Hepatocyte (in vitro differentiated cells): ENCODE measurements around the gene CTNNAL1.

Experiments used
- EZH2 ChIP-seq: fragments of 200-600 bp; sonication (generic); IDR thresholded peaks from 2 replicates; pipeline ENCODE4 v1.6.1; 2016; ENCODE audit warnings: antibody characterized with exemption, mild to moderate bottlenecking, borderline replicate concordance
- EZH2phosphoT487 ChIP-seq: fragments of 200-600 bp; sonication (generic); IDR thresholded peaks from one replicate; pipeline ENCODE4 v1.6.1; 2018; ENCODE audit warnings: antibody characterized with exemption, mild to moderate bottlenecking, low read depth, moderate library complexity; ENCODE audit not compliant: unreplicated experiment, severe bottlenecking
- TF ChIP-seq, protein P1 (sequence below): fragments of 200-600 bp; sonication (generic); IDR thresholded peaks from 2 replicates; pipeline ENCODE4 v1.5.1; 2016; ENCODE audit warnings: antibody characterized with exemption, mild to moderate bottlenecking; ENCODE audit not compliant: poor library complexity

DNA sequence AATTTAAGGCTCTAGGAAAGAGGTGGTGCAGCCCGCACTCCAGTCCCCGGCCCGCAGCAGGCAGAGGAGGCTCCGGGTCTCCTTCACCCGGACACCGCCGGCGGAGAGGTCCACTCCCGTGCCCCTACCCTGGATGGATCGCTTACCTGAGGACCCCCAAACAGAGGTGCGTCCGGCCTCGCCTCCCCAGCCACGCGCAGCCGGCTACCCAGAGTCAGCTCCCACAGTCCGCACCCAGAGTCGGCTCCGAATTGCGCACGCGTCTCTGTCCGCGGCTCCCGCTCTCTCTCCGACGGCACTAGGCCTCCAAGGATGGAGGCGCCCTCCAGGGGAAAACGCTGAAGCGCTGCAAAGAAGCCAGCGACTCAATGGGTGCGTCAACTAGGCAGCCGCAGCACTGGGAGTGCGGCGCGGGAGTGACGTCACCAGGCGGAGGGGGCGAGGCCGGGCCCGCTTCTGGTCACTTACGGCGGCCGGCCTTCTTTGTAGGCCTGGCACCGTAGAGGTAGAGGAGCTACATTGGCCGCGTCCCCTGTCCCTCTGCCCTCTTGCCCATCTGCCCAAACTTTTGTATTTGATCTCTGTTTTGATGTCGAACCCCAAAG is 79.5 kb downstream of the CTNNAL1 start, which contains the start of gene ELP1:
- TF ChIP-seq, protein P1, sequence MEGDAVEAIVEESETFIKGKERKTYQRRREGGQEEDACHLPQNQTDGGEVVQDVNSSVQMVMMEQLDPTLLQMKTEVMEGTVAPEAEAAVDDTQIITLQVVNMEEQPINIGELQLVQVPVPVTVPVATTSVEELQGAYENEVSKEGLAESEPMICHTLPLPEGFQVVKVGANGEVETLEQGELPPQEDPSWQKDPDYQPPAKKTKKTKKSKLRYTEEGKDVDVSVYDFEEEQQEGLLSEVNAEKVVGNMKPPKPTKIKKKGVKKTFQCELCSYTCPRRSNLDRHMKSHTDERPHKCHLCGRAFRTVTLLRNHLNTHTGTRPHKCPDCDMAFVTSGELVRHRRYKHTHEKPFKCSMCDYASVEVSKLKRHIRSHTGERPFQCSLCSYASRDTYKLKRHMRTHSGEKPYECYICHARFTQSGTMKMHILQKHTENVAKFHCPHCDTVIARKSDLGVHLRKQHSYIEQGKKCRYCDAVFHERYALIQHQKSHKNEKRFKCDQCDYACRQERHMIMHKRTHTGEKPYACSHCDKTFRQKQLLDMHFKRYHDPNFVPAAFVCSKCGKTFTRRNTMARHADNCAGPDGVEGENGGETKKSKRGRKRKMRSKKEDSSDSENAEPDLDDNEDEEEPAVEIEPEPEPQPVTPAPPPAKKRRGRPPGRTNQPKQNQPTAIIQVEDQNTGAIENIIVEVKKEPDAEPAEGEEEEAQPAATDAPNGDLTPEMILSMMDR = peak; percentile 47
- no peak for TF ChIP-seq EZH2
- no peak for TF ChIP-seq EZH2phosphoT487
